ENCODE measurements around the gene AK8.

DNA sequence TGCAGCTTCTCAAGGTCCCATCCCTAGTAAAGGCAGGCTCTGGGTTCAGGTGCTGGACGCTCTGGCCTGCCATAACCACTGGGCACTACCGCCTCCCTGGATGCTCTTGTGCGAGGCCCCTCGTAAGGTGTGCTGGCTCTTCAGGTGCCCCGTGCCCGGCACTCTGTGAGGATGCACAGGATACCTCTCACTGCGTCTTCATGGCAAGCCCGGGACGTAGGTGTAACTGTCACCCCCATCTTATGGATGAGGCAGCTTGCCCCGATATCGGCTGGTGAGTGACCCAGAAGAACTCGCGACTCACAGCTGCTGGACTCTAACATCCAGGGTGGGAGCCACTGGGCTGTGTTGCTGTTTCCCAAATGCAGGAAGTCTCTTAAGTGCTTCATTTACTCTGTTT is 128.8 kb downstream of the AK8 start:
- TF ChIP-seq CTCF (conservative IDR thresholded peaks at IDR 0.05; ENCODE audit: low read length) (no peak), EZH2phosphoT487 (IDR thresholded peaks at IDR 0.05; ENCODE audit: borderline replicate concordance) (no peak)

All from Loucy (cell line).